HEK293T (cell line): ENCODE results near the gene MYOG.

Experiments
- ARNT ChIP-seq: fragments of 450-650 bp; IDR thresholded peaks from 2 replicates; pipeline ENCODE4 v1.6.1; 2017; ENCODE audit warnings: mild to moderate bottlenecking
- ELF4 ChIP-seq: fragments of 450-650 bp; IDR thresholded peaks from 2 replicates; pipeline ENCODE4 v1.6.1; 2017; ENCODE audit warnings: antibody characterized with exemption
- FOXA1 ChIP-seq: fragments of 450-650 bp; IDR thresholded peaks from 2 replicates; pipeline ENCODE4 v1.6.1; 2016; ENCODE audit warnings: mild to moderate bottlenecking
- FOXM1 ChIP-seq: fragments of 450-650 bp; IDR thresholded peaks from 2 replicates; pipeline ENCODE4 v1.6.1; 2017; ENCODE audit warnings: mild to moderate bottlenecking, borderline replicate concordance
- NFRKB ChIP-seq: fragments of 450-650 bp; IDR thresholded peaks from 2 replicates; pipeline ENCODE4 v1.6.1; 2016; ENCODE audit warnings: mild to moderate bottlenecking, moderate library complexity
- SP1 ChIP-seq: fragments of 450-650 bp; IDR thresholded peaks from 2 replicates; pipeline ENCODE4 v1.6.1; 2017
- SUZ12 ChIP-seq: fragments of 450-650 bp; IDR thresholded peaks from 2 replicates; pipeline ENCODE4 v1.6.1; 2016; ENCODE audit warnings: mild to moderate bottlenecking
- TARDBP ChIP-seq: fragments of 450-650 bp; IDR thresholded peaks from 2 replicates; pipeline ENCODE4 v1.6.1; 2016

- no peak for TF ChIP-seq FOXA1
- no peak for TF ChIP-seq SUZ12
- TF ChIP-seq NFRKB: no peak
- no peak for TF ChIP-seq ARNT
- no peak for TF ChIP-seq TARDBP
- no peak for TF ChIP-seq ELF4
- TF ChIP-seq SP1: no peak
- no peak for TF ChIP-seq FOXM1
Measured at GRCh38 chr1:203044546-203045250, 41.1 kb downstream of the MYOG start.
